Stimulated activated naive CD8-positive, alpha-beta T cell treated with anti-CD3 and anti-CD28 coated beads, Interleukin-15, Interleukin-2, amounts not matched to agents 100 U/mL and 50 U/mL, for 24 hours (primary cell): Measurements from ENCODE around the gene ICAM1.

ENCODE experiments used
- ATAC-seq: fragments of 150-1000 bp; cut with Tn5 transposase; one replicate; pipeline ENCODE4 v1.10.0; 2021
- DNase-seq: peaks from one replicate; pipeline ENCODE4 v3.0.0; 2021

The ICAM1 gene

GRCh38 chr19:10292789-10293636 is 22.1 kb downstream of the ICAM1 start:
- DNase-seq (no peak), ATAC-seq (no peak)

- no peak for DNase-seq
- no peak for ATAC-seq
Observed at GRCh38 chr19:10293637-10294367, 22.9 kb downstream of the ICAM1 start.

GRCh38 chr19:10294368-10294697 is 23.4 kb downstream of the ICAM1 start:
- no peak for DNase-seq

GRCh38 chr19:10295305-10295846 is 24.5 kb downstream of the ICAM1 start:
- peak; percentile 63 for DNase-seq
- ATAC-seq: no peak

More at GRCh38 chr19:10294368-10294697, 23.4 kb downstream of the ICAM1 start:
- no peak for ATAC-seq

- DNase-seq: no peak
- ATAC-seq: no peak
Observed at GRCh38 chr19:10295847-10296591, 25.1 kb downstream of the ICAM1 start.

GRCh38 chr19:10299545-10300458 is 28.9 kb downstream of the ICAM1 start:
- DNase-seq (no peak), ATAC-seq (no peak)

- ATAC-seq (no peak), DNase-seq (peak; percentile 4)
Observed at GRCh38 chr19:10305139-10305806, 34.4 kb downstream of the ICAM1 start.

- no peak for DNase-seq
Observed at GRCh38 chr19:10306327-10306726, 35.4 kb downstream of the ICAM1 start.

GRCh38 chr19:10309423-10309822 is 38.5 kb downstream of the ICAM1 start, which contains the start of gene ZGLP1:
Gene ZGLP1, minus strand, starts transcription at chr19:10309815.
- no peak for ATAC-seq
- DNase-seq: no peak

More at GRCh38 chr19:10306327-10306726, 35.4 kb downstream of the ICAM1 start:
- ATAC-seq: no peak

GRCh38 chr19:10315335-10316214 is 44.7 kb downstream of the ICAM1 start, which contains the start of gene FDX2:
Gene FDX2, minus strand, starts transcription at chr19:10316015. Its CDS starts 19 bp downstream, at chr19:10315996.
- peak; percentile 83 for ATAC-seq
- DNase-seq: peak; percentile 95

GRCh38 chr19:10316229-10317044 is 45.5 kb downstream of the ICAM1 start:
- ATAC-seq: peak; percentile 9
- DNase-seq: no peak

- DNase-seq (no peak), ATAC-seq (no peak)
Observed at GRCh38 chr19:10317045-10317856, 46.3 kb downstream of the ICAM1 start.

GRCh38 chr19:10317857-10318462 is 47.0 kb downstream of the ICAM1 start:
- DNase-seq (no peak), ATAC-seq (no peak)

- DNase-seq (no peak), ATAC-seq (no peak)
Observed at GRCh38 chr19:10318807-10319682, 48.1 kb downstream of the ICAM1 start.

- DNase-seq: no peak
- no peak for ATAC-seq
Observed at GRCh38 chr19:10320602-10321416, 49.9 kb downstream of the ICAM1 start.
